GM18858 (cell line): ENCODE measurements around the gene UPF3A.
"Not testable (repeated sequence)": the region's sequence is repeated elsewhere in the genome, so short reads cannot be mapped to it uniquely, and the experiment has no call there.

Experiments
- ATAC-seq: cut with Tn5 transposase; IDR thresholded peaks from one replicate; pipeline ENCODE4 v1.9.1; 2021; ENCODE audit not compliant: unreplicated experiment

UPF3A gene

DNA sequence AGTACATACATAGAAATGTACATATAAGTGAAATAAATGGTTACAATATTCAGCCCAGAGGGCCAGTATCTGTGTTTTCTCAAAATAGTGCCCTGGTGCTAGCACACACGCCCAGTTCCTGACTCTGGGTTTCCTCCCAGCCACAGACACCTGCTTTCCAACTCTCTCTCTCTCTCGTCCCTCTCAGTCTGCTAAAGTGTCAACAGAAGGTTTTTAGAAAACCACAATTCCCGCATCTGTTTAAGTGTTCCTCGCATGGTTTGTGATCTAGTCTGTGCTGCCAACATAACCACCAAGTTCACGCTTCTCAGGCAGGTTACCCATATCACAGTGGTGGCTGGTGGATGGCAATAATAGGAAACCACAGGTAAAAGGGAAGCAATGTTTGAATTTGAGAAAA lies 17.8 kb upstream of the UPF3A start:
- no peak for ATAC-seq

DNA sequence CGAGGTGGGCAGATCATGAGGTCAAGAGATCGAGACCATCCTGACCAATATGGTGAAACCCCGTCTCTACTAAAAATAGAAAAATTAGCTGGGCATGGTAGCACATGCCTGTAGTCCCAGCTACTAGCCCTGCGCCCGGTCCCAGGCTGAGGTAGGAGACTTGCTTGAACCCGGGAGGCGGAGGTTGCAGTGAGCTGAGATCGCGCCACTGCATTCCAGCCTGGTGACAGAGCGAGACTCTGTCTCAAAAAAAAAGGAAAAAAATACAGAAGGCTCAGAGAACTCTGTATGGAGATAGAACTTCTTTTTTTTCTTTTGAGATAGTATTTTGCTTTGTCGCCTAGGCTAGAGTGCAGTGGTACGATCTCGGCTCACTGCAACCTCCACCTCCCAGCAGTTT lies 17.1 kb upstream of the UPF3A start:
- ATAC-seq = not testable (repeated sequence)

DNA sequence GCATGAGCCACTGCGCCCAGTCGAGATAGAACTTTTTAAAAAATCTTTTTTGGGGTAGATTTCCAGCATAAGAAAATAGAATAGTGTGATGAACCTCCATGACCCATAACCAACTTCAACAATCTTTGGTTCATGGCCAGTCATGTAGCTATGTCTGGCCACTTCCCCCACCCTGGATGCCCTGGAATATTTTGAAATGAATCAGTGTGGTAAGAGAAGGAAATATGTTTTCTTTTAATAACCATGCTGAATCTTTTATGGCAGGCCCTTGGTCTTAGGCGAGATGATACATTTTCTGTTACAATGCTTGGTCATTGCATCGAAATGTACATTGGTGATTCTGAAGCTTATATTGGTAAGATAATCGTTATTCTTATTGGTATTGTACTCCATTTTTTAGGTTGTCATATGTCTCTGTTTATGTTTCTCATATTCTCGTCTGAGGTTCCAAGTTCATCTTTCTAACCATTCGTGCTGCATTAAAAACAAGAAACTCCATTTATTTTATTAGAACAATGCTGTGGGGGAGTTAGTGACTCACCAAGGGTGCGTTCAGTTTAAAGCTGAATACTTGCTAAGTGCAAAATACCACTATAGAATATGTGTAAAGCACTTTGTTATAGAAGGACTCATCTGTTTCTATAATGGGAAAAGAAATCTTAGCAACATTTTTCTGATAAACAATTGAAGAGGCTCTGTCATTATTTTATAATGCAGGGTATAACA lies 16.4 kb upstream of the UPF3A start:
- ATAC-seq = no peak

DNA sequence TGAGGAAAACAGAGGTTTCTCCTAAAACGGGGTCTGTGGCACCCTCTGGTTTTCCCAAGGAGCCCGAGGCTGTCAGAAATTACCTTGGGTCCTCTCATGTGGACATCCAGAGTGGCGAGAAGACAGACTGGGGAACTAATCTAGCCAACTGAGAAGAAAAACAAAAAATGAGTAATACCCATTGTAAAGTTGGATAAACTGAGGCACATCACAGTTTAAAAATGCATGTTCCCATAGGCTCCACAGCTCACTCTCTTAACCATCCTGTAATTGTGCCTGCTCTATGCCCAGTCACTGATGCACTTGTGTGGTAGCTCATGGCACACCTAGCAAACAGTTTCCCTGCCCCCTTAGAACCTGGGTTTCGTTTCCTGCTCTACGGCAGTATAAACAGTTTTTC lies 15.2 kb upstream of the UPF3A start:
- ATAC-seq = no peak

DNA sequence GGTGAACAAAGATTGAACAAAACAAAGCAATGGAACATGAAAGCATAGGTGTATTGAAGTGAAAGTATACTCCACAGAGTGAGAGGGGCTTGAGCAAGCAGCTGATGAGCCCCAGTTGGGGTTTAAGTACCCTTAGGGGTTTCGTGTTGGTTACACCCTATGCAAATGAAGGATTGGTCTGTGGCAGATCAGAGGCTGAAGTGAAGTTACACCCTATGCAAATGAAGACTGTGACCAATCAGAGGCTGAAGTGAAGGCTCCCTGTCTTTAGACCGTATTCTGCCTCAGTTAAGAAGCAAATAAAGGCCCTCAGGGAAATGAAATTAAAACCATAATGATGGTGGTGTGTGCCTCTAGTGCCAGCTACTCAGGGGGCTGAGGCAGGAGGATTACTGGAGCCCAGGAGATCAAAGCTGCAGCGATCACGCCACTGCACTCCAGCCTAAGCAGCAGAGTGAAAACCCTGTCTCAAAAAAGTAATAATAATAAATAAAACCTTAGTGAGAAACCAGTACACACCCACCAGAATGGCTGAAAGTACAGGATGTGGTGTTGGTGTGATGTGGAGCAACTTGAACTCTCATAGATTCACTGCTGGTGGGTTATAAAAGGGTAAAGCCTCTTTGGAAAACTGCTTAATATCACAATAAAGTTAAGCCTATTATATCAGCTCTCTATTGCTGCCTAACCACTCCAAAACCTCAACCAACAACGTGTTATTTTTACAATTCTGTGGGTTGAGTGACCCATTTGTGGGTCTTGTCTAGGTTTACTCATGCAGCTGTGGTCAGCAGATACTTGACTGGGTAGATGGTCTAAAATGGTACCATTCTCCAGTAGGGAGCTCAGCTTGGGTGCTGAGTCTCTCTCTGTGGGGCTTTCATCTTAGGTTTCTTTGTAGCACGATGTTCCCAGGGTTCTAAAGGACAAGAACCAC lies 12.8 kb upstream of the UPF3A start:
- ATAC-seq = no peak

DNA sequence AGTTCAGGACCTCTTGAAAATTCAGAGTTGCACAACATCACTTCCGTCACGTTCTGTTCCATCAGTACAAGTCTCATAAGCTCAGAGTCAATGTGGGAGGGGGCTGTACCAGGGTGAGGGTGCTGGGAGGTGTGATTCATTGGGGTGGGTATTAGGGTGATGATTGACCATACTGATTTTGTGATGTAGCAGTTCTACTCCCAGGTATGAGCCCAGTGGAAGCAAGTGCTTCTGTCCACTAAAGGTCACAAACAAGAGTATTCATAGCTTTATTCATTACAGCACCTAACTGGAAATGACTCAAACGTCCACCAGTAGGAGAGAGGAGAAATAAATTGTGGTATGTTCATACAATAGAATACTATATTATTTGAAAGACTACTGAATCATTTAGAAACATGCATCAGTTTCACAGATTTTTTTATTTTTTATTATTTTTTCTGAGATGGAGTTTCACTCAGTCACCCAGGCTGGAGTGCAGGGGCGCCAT lies 12.1 kb upstream of the UPF3A start:
- no peak for ATAC-seq

DNA sequence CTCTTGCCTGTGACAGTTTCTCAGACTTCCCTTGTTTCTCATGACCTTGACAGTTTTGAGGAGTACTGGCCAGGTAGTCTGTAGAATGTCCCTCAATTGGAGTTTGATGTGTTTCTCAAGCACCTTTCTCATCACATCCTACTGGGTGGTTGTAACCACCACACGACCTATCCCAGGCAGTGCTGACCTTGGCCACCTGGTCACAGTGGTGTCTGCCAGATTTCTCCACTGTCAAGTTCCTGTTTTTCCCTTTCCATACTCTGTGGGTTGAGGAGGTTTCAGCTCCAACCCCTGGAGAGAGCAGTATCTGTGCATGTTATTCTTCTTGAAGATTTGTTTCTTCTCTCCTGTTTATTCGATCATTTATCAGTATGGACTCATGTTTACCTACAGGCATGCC lies 8.4 kb upstream of the UPF3A start:
- no peak for ATAC-seq

DNA sequence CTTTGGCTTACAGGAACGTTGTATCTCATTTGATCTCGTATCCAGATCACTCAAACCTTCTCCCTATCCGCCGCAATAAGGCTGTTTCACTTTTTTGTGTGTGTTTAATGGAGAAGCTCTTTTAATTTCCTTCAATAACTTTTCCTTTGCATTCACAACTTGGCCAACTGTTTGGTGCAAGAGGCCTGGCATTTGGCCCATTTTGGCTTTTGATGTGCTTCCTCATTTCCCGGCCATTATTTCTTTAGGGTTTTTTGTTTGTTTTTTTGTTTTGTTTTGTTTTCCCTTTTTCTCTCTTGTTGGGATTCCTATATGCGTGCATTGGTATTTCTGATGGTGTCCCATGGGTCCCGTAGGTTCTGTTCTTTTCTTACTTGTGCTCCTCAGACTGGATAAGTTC lies 6.1 kb upstream of the UPF3A start:
- ATAC-seq = no peak

DNA sequence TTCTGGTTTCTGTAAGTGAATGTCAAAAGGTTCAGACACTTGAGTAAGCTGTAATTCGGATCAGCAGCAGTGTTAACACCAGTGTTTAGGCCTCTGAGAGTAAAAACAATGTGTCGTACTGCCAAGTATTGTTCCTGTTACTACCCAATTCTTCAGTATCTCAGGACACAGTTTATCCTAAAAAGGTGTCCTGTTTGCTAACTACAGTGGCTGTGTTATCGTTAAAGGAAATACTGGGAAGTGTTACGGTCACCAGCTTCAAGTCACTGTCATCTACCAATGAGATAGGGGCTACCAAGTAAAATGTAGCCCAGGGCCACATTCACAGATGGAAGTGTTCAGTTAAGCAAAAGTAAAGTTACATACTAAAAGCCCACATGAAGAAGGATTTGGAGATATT lies 2.3 kb upstream of the UPF3A start:
- no peak for ATAC-seq

DNA sequence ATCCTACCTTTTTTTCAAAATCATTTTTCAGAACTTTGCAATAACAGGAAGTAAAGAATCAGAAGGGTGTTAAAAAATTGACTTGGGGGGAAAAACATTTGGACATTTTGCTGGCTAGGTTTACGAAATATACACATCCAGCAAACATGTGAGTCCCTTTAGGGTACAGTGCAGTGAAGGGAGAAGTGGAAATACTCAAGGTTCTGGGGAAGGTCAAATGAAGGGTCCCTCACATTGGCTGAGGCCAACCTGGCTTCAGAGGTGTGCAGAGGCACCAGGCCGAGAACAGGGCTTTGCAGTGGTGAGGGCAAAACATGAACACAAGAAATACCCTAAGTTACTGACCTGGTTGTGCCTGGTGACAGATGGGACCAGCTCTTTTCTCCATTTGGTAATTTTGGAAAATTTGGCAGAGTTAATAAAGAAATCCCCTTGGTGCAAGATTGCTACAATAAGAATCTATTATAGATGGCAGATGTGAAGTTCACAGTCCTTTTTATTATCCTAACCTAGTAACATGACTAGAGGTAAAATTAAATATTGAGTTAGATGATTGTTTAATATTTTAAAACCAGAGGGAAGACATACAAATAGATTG lies 1.5 kb upstream of the UPF3A start:
- no peak for ATAC-seq

DNA sequence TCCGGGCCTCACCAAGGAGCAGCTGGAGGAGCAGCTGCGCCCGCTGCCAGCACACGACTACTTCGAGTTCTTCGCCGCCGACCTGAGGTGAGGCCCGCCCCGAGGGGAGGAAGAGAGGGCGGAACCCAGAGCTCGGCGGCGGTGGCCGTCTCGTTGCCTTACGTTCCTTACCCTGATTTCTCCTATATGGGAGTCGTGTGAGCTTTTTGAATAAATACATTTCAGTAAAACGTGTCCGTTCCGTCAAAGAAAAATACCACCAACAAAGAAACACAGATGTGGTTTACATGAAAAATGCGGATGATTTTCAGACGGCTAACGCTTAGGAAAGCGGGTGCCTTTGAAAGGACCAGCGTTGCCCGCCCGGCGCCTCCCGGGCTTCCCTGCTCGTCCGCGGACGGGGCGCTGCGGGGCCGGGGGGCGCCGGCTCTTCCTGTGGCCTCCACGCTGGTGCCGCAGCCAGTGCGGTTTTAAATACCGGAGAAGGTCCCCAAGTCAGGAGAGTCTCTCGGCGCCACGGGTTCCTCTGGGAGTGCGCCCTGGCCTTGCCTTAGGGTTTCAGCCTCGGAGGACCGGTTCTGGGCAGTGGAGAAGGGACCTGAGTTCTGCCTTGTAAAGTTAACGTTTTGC lies 755 bp downstream of the UPF3A start:
- ATAC-seq = peak; percentile 43

DNA sequence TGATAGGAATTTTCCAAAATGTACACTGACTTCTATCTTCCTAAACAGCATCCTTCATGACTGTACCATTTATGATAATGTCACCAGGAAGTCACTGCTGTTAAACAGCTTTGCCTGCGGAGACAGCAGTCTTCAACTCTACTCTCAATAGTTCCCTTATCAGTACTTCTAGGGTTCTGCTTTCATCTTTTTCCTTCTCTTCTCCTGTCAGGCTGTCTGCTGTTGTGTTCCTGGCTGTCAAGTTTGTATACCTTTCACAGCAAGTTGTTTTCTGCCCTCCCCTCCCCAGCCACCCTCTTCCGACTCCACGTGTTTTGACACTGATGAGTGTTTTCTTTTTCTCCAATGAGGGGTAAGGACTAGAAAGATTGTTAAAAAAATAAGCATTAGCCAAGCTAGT lies 2.2 kb downstream of the UPF3A start:
- ATAC-seq = no peak

DNA sequence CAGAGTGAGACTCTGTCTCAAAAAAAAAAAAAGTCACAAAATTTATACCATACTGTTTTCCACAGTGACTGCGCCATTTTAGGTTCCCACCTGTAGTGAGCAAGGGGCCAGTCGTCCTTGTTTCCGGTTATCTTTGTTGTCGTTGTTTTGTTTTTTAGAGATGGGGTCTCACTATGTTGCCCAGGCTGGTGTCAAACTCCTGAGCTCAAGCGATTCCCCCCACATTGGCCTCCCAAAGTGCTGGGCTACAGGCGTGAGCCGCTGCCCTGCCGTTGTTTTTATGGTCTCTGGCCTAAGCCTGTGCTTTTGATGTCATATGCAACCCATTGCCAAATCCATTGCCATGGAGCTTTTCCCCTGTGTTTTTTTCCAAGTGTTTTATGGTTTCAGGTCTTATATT lies 3.3 kb downstream of the UPF3A start:
- no peak for ATAC-seq

DNA sequence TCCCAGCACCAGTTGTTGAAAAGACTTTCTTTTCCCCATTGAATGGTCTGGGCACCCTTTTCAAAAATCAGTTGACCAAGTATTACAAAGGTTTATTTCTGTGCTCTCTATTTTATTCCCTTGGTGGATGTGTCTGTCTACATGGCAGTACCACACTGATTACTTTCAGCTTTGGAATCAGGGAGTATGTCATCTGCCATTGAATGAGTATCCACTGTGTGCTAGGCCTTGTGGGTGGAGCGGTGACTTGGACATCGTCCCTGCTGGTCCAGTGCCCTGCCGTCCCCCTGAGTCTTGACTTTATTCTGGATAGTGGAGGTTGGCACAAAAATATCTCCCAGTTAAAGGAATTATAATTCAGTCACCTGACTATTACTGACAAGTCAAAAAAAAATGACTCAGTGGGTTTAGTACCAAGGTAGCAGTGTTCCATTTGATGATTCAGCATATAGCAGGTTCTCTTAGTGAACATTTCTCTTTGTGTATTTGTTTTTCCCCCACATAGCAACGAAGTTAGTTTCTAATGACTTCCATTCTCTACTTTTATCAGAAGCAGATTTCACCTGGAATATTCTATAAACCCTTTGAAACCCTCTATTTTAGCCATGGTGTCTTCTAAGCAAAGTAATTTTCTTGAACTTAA lies 3.9 kb downstream of the UPF3A start:
- no peak for ATAC-seq

DNA sequence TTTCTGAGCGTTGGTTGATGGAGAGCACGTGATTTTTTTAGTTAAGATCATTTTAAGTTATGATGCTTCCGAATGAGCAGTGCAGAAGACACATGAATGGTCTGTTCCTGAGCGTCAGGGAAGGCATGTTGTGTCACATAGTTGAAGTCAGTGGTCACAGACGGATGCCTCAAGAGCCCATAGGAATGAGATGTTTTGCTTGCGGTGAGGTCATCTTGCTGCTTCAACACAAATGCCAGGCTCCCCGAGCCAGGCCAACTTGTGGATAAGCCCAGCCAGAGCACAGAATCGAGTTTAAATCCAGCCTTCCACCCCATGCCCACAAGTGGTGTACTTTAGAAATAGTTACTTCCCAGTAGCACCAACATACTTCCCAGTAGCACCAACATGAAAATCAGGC lies 5.4 kb downstream of the UPF3A start:
- ATAC-seq = no peak

DNA sequence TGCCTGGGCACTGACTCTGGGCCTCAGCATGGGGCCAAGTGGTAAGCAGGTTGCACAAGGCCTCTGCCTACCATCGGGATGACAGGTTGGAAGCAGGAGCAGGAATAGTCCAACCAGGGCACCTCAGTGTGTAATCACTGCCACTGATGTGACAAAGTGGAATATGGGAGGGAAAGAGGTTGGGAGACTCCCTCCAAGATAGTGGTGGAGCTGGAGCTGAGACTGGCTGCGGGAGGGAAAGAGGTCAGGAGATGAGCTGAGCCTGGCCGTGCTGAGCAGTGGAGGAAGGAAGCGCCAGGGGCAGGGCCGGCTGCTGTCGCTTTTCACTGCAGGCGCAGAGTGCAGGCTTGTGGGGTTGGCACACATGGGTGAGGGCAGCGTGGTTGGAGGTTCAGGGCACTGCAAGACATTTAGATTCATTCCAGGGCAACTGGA lies 6.8 kb downstream of the UPF3A start:
- ATAC-seq = no peak

DNA sequence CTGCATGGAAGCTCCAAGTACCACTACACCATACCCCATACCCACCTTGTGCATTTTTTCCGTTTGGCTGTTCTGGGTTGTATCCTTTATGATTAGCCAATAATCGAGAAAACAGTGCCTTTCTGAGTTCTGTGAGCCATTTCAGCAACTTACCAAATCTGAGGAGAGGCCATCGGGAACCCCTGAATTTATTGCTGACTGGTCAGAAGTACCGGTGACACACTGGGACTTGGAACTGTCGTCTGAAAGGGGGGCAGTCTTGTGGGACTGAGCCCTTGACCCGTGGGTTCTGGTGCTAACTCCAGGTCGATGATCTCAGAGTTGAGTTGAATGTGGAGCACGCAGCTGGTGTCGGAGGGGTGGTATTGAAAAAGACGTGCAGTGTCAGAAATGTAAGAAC lies 15.0 kb downstream of the UPF3A start:
- ATAC-seq = no peak

DNA sequence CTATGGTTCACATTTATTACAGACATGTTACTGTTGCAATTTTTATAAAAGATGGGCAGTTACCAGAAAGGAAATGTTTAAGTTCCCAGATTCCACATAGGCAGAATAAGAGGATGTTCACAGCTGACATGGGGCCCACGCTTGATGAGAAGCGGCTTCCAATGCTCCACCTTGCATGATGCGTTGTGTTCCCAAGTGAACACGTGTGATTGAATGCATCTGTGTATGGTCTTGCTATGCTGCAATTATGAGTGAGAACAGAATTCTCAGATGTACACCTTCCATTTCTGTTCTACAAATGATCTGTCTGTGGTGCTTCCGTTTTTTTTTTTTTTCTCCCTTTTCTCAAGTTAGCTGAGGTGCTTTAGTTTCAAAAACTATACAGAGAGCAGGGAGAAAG lies 15.5 kb downstream of the UPF3A start:
- ATAC-seq = no peak

DNA sequence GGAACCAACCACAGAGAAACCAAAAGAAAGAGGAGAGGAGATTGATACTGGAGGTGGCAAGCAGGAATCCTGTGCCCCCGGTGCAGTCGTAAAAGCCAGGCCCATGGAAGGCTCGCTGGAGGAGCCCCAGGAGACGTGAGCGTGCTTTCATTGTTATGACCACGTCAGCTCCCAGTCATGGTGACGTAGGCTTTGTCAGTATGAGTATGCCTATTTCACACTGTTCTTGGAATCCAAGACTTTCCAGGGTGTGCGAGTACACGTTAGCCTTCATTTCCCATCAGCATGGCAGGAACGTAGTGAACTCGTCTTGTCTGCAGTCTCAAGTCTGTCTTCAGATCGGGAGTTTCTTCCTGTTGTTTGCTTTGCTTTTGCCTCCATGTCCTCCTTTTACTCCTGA lies 17.5 kb downstream of the UPF3A start:
- no peak for ATAC-seq

DNA sequence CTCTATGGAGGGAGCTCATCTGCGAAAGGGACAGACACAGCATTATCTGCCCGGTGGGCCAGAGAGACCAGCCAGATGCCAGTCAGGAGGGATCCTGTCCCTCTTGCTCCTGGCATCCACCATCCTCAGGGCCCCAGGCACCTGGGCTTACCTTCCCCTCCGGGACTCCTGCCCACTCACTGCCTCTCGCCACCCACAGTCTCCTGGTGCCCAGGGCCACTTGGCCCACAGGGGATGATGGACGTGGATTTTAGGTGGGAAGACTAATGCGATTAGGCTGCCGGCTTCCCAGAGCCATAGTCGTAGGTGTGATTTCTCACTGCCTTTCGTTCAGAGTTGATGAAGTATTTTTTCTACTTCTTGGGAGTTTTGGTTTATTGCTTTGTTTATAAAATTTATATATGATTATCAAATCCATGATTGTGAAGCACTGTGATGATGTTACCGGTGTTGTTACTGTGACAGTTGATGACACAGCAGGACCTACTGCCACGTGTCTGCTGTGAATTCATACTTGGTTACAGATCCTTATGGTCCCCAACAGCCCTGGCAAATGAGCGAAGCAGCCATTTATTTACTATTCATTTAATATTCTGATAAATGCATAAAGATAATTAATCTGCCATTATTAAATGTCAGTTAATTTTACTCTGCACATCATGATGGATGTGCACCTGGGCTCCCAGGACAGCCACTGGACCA lies 18.4 kb downstream of the UPF3A start:
- ATAC-seq = no peak
